Activated CD8-positive, alpha-beta memory T cell treated with anti-CD3 and anti-CD28 coated beads for 36 hours (primary cell): ENCODE data around the gene C21orf58. TPM values are rescaled to one million over a fixed set of nuclear protein-coding genes. Genes with fewer than 3 reads are reported as not detected.

ENCODE experiments used
- total RNA-seq, 2 experiments: library from RNA; stranded (reverse); gene quantifications; one replicate each; pipeline ENCODE4 v1.2.3, GENCODE V29; 2021

Gene C21orf58
- total RNA-seq, 2 experiments from 2014 or later, result 21.5 to 21.7 TPM

Other genes starting within 250 kb of the C21orf58 start
- gene COL6A2, start 225.8 kb downstream of the C21orf58 start, total RNA-seq, result 10 to 100 TPM; 12.7 to 13.9 TPM
- under 1 TPM in 1 of 2 experiments, not detected in 1; 0.23 TPM for gene FTCD, start 168.3 kb downstream of the C21orf58 start, total RNA-seq
- gene SPATC1L, start 139.4 kb downstream of the C21orf58 start, total RNA-seq, result 1 to 10 TPM; 5.0 to 5.9 TPM
- gene LSS, start 95.1 kb downstream of the C21orf58 start, total RNA-seq, result 10 to 100 TPM; 19.2 to 20.1 TPM
- gene MCM3AP, start 38.3 kb downstream of the C21orf58 start, total RNA-seq, result 100 to 1,000 TPM; 125 to 133 TPM
- 10 to 100 TPM; 16.4 to 17.7 TPM for gene YBEY, start 37.5 kb downstream of the C21orf58 start, total RNA-seq
- gene PCNT, start 286 bp upstream of the C21orf58 start, total RNA-seq, result 10 to 100 TPM; 50.0 to 53.1 TPM
- 10 to 100 TPM; 26.9 to 28.5 TPM for gene DIP2A, start 135.0 kb upstream of the C21orf58 start, total RNA-seq